Testis (tissue), 2 donors: ENCODE results near the gene FBXO8.

Experiments
- POLR2A ChIP-seq: fragments of 450-650 bp; IDR thresholded peaks from one replicate; pipeline ENCODE4 v1.6.1; 2017; ENCODE audit warnings: antibody characterized with exemption, mild to moderate bottlenecking, moderate library complexity
- TF ChIP-seq, protein P1 (sequence below), 3 experiments: fragments of 450-650 bp in 2 of 3; fragments of 200-600 bp in 1 of 3; sonication (generic) in 1 of 3; IDR thresholded peaks; one replicate each; pipeline ENCODE4 v1.5.1; 2016 to 2019; ENCODE audit warnings: antibody characterized with exemption in 3 of 3, mild to moderate bottlenecking in 2 of 3, moderate library complexity in 1 of 3

DNA sequence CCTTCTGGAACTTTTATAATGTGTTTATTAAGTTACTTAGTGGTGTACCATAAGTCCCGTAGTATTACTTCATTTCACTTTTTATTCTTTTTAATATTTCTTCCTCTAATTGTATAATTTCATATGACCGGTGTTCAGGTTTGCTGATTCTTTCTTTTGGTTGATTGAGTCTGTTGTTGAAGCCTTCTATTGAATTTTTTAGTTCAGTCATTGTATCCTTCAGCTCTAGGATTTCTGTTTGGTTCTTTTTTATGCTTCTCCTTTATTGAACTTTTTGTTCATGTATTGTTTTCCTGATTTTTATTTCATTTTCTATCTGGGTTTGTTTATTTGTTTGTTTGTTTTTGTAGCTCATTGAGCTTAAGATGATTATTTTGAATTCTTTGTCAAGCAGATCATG, 9.0 kb upstream of the FBXO8 start:
- TF ChIP-seq, protein P1, sequence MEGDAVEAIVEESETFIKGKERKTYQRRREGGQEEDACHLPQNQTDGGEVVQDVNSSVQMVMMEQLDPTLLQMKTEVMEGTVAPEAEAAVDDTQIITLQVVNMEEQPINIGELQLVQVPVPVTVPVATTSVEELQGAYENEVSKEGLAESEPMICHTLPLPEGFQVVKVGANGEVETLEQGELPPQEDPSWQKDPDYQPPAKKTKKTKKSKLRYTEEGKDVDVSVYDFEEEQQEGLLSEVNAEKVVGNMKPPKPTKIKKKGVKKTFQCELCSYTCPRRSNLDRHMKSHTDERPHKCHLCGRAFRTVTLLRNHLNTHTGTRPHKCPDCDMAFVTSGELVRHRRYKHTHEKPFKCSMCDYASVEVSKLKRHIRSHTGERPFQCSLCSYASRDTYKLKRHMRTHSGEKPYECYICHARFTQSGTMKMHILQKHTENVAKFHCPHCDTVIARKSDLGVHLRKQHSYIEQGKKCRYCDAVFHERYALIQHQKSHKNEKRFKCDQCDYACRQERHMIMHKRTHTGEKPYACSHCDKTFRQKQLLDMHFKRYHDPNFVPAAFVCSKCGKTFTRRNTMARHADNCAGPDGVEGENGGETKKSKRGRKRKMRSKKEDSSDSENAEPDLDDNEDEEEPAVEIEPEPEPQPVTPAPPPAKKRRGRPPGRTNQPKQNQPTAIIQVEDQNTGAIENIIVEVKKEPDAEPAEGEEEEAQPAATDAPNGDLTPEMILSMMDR (IDR thresholded peaks at IDR 0.05): no peak
- no peak for TF ChIP-seq POLR2A
